ENCODE measurements around the gene SPAG16.

The SPAG16 gene

GRCh38 chr2:213766465-213766901 lies 482.2 kb downstream of the SPAG16 start:
- Histone ChIP-seq H3F3A (ENCODE audit: low read depth) (no peaks in the 10 kb centered on the region), H3K9ac (ENCODE audit: low read depth, low read length, poor library complexity, severe bottlenecking) (no peak overlapping the region), H3K36me3 (ENCODE audit: insufficient read depth, low read length) (no peaks in the 10 kb centered on the region), H2AFZ (ENCODE audit: low read length) (no peak overlapping the region), H3K4me1 (ENCODE audit: insufficient read depth, low read length, poor library complexity, severe bottlenecking) (no peaks in the 10 kb centered on the region), H3K4me2 (ENCODE audit: low read depth, low read length, poor library complexity, severe bottlenecking) (peak overlapping the region; percentile 17), H3K9me2 (replicated peaks; ENCODE audit: low read depth, low read length) (no peaks in the 10 kb centered on the region), H4K20me1 (ENCODE audit: insufficient read depth, low read length, poor library complexity, severe bottlenecking) (no peaks in the 10 kb centered on the region), H3K4me3 (ENCODE audit: low read length, poor library complexity, severe bottlenecking) (no peak overlapping the region), H3K27me3 (ENCODE audit: insufficient read depth, low read length, poor library complexity, severe bottlenecking) (no peaks in the 10 kb centered on the region), H3K79me2 (ENCODE audit: insufficient read depth, low read length) (no peaks in the 10 kb centered on the region), H3K9me3 (ENCODE audit: insufficient read depth, low read depth, low read length) (no peaks in the 10 kb centered on the region)
- TF ChIP-seq CTCF (conservative IDR thresholded peaks at IDR 0.05; ENCODE audit: low read length) (no peak), EZH2phosphoT487 (IDR thresholded peaks at IDR 0.05; ENCODE audit: borderline replicate concordance) (no peak)

GRCh38 chr2:213787869-213788268 lies 503.6 kb downstream of the SPAG16 start:
- H3F3A ChIP-seq (ENCODE audit: low read depth), result no peaks in the 10 kb centered on the region
- TF ChIP-seq CTCF (conservative IDR thresholded peaks at IDR 0.05; ENCODE audit: low read length) (no peak), EZH2phosphoT487 (IDR thresholded peaks at IDR 0.05; ENCODE audit: borderline replicate concordance) (no peak)

GRCh38 chr2:213789940-213790339 lies 505.7 kb downstream of the SPAG16 start:
- Histone ChIP-seq H3K4me2 (ENCODE audit: low read depth, low read length, poor library complexity, severe bottlenecking) (no peak overlapping the region), H3K36me3 (ENCODE audit: insufficient read depth, low read length) (no peaks in the 10 kb centered on the region), H3K9me2 (replicated peaks; ENCODE audit: low read depth, low read length) (no peaks in the 10 kb centered on the region), H3K79me2 (ENCODE audit: insufficient read depth, low read length) (no peaks in the 10 kb centered on the region), H3F3A (ENCODE audit: low read depth) (no peaks in the 10 kb centered on the region), H2AFZ (ENCODE audit: low read length) (no peak overlapping the region), H3K9ac (ENCODE audit: low read depth, low read length, poor library complexity, severe bottlenecking) (no peak overlapping the region), H3K4me1 (ENCODE audit: insufficient read depth, low read length, poor library complexity, severe bottlenecking) (no peaks in the 10 kb centered on the region), H3K9me3 (ENCODE audit: insufficient read depth, low read depth, low read length) (no peaks in the 10 kb centered on the region), H4K20me1 (ENCODE audit: insufficient read depth, low read length, poor library complexity, severe bottlenecking) (no peaks in the 10 kb centered on the region), H3K4me3 (ENCODE audit: low read length, poor library complexity, severe bottlenecking) (no peak overlapping the region), H3K27me3 (ENCODE audit: insufficient read depth, low read length, poor library complexity, severe bottlenecking) (no peaks in the 10 kb centered on the region)
- no peak for TF ChIP-seq CTCF (conservative IDR thresholded peaks at IDR 0.05; ENCODE audit: low read length)
- no peak for TF ChIP-seq EZH2phosphoT487 (IDR thresholded peaks at IDR 0.05; ENCODE audit: borderline replicate concordance)

More at GRCh38 chr2:213787869-213788268, 503.6 kb downstream of the SPAG16 start:
- Histone ChIP-seq H3K9ac (ENCODE audit: low read depth, low read length, poor library complexity, severe bottlenecking) (no peak overlapping the region), H3K4me2 (ENCODE audit: low read depth, low read length, poor library complexity, severe bottlenecking) (no peak overlapping the region), H3K4me3 (ENCODE audit: low read length, poor library complexity, severe bottlenecking) (no peak overlapping the region), H3K9me2 (replicated peaks; ENCODE audit: low read depth, low read length) (no peaks in the 10 kb centered on the region), H3K9me3 (ENCODE audit: insufficient read depth, low read depth, low read length) (no peaks in the 10 kb centered on the region), H4K20me1 (ENCODE audit: insufficient read depth, low read length, poor library complexity, severe bottlenecking) (no peaks in the 10 kb centered on the region), H3K27me3 (ENCODE audit: insufficient read depth, low read length, poor library complexity, severe bottlenecking) (no peaks in the 10 kb centered on the region), H3K4me1 (ENCODE audit: insufficient read depth, low read length, poor library complexity, severe bottlenecking) (no peaks in the 10 kb centered on the region), H3K36me3 (ENCODE audit: insufficient read depth, low read length) (no peaks in the 10 kb centered on the region), H3K79me2 (ENCODE audit: insufficient read depth, low read length) (no peaks in the 10 kb centered on the region), H2AFZ (ENCODE audit: low read length) (no peak overlapping the region)
